ENCODE data around the gene RCBTB1.

The RCBTB1 gene

DNA sequence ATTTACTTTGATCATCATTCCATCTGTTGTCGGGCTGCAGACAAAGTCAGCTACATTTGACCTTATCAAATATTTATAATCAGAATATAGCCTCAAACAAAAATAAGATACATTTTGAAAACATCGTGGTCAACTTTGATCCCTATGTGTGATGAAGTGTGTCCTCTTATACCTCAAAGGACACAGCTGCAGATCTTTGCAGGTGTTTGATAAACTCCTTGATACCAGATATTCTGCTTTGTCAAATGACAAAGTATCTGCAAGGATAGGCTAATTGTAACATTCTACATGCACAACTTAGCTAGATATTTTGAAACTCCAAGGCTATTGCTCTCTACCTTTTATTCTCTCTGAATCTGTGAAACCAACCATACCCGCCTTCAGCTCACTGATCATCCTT lies 45.6 kb downstream of the RCBTB1 start:
- TF ChIP-seq, protein P1, sequence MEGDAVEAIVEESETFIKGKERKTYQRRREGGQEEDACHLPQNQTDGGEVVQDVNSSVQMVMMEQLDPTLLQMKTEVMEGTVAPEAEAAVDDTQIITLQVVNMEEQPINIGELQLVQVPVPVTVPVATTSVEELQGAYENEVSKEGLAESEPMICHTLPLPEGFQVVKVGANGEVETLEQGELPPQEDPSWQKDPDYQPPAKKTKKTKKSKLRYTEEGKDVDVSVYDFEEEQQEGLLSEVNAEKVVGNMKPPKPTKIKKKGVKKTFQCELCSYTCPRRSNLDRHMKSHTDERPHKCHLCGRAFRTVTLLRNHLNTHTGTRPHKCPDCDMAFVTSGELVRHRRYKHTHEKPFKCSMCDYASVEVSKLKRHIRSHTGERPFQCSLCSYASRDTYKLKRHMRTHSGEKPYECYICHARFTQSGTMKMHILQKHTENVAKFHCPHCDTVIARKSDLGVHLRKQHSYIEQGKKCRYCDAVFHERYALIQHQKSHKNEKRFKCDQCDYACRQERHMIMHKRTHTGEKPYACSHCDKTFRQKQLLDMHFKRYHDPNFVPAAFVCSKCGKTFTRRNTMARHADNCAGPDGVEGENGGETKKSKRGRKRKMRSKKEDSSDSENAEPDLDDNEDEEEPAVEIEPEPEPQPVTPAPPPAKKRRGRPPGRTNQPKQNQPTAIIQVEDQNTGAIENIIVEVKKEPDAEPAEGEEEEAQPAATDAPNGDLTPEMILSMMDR (IDR thresholded peaks at IDR 0.05; ENCODE audit: control insufficient read depth, extremely low read depth, insufficient read depth) = no peak
- no peak overlapping the region for H3K4me3 ChIP-seq (ENCODE audit: low read depth, low read length)

DNA sequence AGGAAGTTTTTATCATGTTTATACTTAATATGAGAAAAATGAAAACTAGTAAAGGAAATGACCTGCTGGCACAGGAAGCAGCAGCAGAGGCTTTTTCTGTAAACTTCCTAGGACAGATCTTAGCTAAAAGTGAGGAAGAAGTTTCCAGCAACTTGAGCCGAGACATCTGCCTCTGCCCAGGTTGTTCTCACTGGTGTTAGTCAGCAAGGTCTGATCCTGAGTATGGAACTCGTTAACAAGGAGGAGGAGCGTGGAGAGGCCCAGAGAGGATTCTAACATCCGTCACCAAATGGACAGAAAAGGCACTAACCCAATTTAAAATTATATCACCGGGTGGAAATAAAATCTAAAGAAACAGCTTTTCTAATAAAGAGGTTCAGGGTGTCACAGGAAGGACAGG lies 46.0 kb downstream of the RCBTB1 start:
- TF ChIP-seq, protein P1 (IDR thresholded peaks at IDR 0.05; ENCODE audit: control insufficient read depth, extremely low read depth, insufficient read depth) = no peak
- H3K4me3 ChIP-seq (ENCODE audit: low read depth, low read length) = no peak overlapping the region
- no peak for DNase-seq (ENCODE audit: low read depth)

More for the DNA sequence above, 45.6 kb downstream of the RCBTB1 start:
- no peak for DNase-seq (ENCODE audit: low read depth)

DNA sequence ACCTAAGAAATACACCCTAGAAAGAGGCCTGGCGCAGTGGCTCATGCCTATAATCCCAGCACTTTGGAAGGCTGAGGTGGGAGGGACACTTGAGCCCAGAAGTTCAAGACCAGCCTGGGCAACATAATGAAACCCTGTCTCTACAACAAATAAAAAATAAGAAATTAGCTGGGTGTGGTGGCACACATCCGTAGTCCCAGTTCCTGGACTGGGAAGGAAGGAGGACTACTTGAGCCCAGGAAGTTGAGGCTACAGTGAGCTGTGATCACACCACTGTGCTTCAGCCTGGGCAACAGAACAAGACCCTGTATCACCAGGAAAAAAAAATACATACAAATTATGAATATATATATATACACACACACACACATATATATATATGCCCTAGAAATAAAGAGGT lies 47.0 kb downstream of the RCBTB1 start:
- no peak for DNase-seq (ENCODE audit: low read depth)
- H3K4me3 ChIP-seq (ENCODE audit: low read depth, low read length) = no peak overlapping the region
- TF ChIP-seq, protein P1 (IDR thresholded peaks at IDR 0.05; ENCODE audit: control insufficient read depth, extremely low read depth, insufficient read depth) = no peak

DNA sequence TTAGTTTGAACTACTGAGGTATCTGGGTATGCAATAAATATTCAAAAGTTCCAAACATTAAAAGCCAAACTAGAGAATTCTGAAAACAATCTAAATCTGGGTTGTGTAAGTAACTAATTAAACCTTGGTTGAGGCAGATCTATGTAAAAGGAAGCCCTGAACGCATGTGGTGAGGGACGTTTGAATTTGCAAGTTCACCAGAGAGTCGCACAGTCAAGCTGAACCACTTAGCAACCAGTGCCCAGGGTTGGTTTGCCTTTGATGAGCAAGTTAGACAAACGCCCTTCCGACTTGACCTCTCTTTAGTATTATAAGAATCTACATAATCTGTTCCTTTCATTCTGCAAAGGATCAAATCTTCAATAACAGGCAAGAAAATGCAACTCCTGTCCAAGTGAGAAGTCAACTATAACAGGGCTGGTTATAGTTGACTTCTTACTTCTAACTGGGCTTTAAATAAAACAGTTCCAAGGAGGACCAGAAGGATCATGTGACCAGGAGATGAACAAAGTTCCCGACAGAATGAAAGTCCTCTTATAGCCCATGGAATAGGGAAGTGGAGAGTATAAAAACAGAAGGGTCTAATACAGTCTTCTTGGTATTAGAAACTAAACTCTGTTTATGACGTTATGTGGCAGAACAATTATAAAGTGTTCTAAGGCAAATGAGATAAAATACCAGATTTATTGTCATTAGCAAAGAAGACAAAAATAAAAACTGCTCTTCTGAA lies 49.0 kb downstream of the RCBTB1 start:
- H3K4me3 ChIP-seq (ENCODE audit: low read depth, low read length) = no peak overlapping the region
- TF ChIP-seq, protein P1 (IDR thresholded peaks at IDR 0.05; ENCODE audit: control insufficient read depth, extremely low read depth, insufficient read depth) = no peak

DNA sequence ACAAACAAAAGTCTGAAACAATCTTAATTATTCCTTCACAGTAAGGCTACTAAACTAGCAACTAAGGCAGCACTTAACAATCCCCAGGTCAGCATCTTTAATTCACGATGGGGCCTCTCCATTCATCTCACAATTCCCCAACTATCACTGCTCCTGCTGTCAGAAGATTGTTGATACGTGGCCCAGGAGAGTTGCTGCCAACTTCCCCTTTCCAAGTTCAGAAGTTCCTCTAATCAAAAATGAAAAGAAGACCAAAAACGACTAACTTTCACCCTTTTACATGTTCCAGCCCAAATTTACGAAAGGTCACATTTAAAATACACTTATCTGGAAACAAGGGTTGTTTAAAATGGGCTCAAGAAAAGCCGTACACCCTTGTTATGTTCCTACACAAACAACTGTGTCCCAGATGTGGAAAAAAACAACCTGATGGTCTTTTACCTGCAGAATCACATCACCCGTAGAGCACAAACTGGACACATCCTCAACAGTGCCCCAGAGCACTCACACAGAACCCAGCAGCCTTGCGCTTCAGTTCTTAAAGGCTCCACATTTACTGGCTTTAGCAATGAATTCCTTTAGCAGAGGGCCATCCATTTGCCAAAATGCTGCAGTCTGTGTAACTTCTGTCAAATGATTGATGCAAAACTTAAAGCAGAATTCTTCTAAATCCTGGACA lies 51.6 kb downstream of the RCBTB1 start:
- no peak for DNase-seq (ENCODE audit: low read depth)
- no peak overlapping the region for H3K4me3 ChIP-seq (ENCODE audit: low read depth, low read length)
- TF ChIP-seq, protein P1 (IDR thresholded peaks at IDR 0.05; ENCODE audit: control insufficient read depth, extremely low read depth, insufficient read depth) = no peak

More for the DNA sequence above, 49.0 kb downstream of the RCBTB1 start:
- DNase-seq (ENCODE audit: low read depth) = no peak

DNA sequence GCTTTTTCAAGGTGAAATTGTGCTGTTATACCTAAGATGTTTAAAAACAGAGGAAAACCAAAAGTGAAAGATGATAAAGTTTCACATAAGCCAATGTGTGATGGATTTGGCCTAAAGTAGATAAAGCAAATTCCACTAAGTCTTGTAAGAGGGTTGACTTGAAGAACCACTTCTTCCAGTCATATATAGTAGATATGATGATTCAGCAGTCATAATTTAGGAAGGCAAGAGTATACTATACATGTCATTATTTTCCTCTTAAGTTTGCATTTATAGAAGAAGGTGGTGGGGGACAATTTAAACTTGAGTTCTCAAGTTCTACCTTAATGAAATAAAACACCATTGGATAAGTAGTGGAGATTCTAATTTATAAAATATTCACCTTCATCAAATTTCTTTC lies 52.3 kb downstream of the RCBTB1 start:
- no peak overlapping the region for H3K4me3 ChIP-seq (ENCODE audit: low read depth, low read length)
- TF ChIP-seq, protein P1 (IDR thresholded peaks at IDR 0.05; ENCODE audit: control insufficient read depth, extremely low read depth, insufficient read depth) = no peak
- no peak for DNase-seq (ENCODE audit: low read depth)

Data from LNCaP clone FGC (cell line).